ENCODE data around the gene PDLIM7. TPM values are rescaled to one million over a fixed set of nuclear protein-coding genes. Genes with fewer than 3 reads are reported as not detected.

PDLIM7 gene, protein sequence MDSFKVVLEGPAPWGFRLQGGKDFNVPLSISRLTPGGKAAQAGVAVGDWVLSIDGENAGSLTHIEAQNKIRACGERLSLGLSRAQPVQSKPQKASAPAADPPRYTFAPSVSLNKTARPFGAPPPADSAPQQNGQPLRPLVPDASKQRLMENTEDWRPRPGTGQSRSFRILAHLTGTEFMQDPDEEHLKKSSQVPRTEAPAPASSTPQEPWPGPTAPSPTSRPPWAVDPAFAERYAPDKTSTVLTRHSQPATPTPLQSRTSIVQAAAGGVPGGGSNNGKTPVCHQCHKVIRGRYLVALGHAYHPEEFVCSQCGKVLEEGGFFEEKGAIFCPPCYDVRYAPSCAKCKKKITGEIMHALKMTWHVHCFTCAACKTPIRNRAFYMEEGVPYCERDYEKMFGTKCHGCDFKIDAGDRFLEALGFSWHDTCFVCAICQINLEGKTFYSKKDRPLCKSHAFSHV
- total RNA-seq = 216 and 501 TPM in 2 replicates

DNA sequence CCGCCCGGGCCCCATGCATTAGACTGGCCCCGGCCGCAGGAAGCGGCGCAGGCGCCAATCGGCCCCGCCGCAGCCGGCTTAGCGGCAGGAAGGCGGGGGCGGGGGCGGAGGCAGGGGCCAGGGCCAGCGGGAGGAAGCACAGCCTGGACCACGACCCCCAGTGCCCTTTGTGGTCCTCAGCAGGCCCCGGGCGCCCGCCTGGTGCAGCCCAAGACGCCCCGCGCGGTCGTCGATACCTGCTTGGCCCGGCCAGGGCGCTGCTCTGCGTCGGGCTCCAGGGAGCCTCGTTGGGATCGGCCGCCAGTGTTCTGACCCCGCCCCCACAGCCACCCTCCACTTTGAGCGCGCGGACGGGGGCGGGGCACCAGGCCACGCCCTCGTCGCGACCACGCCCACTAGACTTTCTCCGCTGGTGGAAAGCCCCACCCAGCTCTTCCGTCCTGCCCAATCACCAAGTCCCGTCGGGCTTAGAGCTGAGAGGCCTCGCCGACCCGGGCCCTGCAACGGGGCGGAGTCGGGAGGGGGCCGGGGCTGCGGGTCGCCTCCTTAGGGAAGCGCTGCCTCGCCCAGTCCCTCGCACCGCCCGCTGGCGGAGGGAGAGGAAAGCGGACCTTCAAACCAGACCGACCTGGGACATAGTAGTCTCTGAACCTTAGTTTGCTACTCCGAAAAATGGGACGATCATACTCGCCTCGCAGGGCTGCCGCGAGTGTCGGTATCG is at the start of gene PDLIM7:
PDLIM7 (minus strand) TSS at position 313 of the 721 bp plus-strand sequence. CDS start 1,092 bp downstream, outside the sequence.

DNA sequence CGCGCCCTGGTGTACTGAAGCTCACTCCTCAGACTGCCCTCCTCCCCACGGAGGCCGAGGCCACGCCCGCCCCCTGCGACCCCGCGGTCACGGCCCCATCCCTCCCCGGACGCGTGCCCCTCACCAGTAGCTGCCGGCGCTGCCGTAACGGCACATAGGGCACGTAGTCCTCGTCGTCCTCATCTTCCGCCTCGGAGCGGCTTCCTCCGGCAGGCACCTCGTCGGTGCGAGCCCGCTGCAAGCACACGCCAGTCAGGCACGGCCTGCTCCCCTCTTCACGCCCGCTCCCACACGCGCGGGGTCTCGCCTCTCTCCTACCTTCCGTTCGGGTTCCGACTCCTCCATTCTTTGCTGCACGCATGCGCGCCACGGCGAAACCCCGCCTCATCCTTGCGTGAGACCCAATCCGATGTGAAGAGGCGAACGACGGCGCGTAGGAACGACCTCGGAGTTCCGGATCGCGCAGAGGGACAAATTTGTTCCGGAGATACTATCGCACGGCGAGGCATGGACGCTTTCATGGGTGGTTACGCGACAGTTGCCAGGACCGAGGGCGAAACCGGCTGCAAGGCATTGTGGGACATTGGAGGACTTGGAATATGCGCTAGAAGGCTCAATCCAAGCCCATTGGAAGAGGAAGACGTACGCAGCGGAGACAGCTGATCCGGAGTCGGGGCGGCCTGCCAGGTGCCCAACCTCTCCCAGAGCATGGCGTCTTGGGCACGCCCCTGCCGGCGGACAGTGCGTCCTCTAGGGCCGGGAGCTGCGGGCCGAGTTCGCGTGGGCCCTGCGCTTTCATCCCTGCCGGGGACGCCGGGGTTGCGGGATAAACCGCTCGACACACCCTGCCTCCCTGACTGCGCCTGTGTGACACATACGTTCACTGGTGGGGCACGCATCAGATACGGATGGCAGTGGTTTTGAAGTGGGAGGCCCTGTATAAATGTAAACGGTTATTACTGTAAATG is 19.5 kb upstream of the PDLIM7 start, which contains the start of gene DDX41:
DDX41 (minus strand) TSS at position 361 of the 968 bp plus-strand sequence; CDS start at position 345, 16 bp downstream.

DNA sequence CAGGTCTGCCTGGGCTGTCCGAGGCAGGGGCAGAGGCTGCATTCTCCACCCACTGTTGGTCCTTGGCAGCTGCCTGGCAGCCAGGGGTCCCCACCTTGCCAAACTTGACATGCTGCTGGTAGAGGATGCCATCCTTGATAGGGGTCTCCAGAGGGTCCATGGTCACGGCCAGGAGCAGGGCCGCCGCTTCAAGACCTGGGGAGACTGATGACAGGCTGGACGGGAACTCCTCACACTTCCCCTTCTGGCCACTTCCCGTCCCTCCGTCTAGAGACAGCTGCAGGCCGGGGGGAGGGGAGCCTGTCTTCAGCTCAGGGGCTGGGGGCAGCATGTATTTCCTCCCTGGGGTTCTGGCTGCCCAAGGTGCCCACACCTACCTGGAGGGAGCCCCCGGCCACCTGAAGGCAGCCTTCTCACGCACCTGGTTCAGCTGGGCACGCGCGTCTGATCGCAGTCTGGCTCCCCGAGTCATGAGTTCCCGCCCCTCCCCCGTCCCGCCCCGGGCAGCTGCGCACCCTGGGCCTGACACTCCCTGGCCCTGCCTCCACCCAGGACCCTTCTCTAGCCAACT is 12.1 kb upstream of the PDLIM7 start, which contains the start of gene DOK3:
DOK3 (minus strand) TSS at position 446 of the 571 bp plus-strand sequence; CDS start at position 160, 286 bp downstream.

DNA sequence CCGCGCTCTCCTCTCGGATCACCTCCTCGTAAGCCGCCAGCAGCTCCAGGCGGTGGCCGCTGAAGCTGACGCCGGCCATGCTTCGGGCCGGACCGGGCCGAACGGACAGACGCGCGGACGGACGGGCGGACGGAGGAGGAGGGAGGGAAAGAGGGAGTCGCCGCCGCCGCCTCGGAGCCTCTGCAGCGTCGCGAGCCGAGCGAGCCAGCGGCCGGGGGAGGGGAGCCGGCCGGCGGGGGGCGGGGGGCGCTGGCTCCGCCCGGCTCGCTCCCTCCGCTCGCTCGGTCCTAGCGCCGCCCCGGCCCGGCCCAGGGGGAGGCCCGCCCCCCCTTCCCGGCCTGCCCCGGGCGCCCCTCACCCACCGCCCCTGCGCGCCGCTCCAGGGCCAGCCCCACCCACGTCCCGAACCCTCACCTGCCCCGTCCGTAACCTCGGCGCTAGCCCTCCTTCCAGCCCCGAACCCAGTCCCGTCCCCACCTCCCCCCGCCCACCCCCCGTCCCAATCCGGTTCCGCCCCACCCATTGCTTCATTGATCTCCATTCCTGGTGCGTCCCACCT is 23.9 kb downstream of the PDLIM7 start, which contains the start of gene DBN1:
DBN1 (minus strand) TSS at position 192 of the 559 bp plus-strand sequence; CDS start at position 79, 113 bp downstream.

DNA sequence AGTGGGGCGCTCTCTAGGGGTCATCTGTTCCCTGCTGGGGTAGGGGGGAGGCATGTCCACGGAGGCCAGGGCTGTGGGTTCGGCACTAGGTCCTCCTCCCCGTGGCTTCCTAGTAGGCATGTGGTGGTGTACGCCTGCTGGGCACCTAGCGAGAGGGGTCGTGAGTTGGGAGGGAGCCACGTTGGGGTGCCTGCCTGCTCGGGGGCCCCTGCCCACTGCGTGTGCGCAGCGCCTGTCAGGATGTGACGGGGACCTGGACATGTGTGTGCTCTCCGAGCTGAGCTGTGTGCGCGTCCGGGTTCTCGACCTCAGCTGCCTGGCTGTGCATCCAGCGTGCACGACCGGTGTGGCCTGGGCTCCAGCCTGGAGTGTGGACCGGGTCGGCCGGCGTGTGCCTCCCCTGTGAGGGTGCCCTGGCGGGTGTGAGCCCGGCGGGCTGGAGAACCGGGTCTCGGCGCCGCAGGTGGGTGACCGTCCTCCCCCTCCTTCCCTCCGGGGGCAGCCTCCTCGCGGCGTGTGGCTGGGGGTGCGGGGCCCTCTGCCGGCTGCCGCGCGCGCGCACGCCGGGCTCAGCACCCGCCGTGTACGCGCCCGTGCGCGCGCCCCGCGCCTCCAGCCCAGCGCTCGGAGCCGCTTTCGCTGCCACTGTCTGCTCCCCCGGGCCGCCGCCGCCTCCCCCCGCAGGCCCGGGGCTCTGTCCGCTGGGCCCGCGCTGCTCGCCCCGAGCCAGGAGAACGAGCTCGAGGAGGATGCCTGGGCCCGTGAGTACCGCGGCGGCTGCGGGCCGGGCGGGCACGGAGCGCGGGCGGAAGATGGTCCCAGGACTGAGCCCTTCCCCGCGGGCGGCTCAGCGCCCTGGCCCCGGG is 51.0 kb downstream of the PDLIM7 start, which contains the start of gene PRR7:
PRR7 (plus strand) TSS at position 615 of the 866 bp plus-strand sequence. CDS start 8,254 bp downstream, outside the sequence.

Other genes with a start within 250 kb of the PDLIM7 start
- 20.2 and 45.6 TPM in 2 replicates for gene RAB24, start 193.9 kb downstream of the PDLIM7 start, total RNA-seq
- gene PRELID1, start 193.8 kb downstream of the PDLIM7 start, total RNA-seq = 69.7 and 176 TPM in 2 replicates
- gene MXD3, start 185.7 kb downstream of the PDLIM7 start, total RNA-seq = 21.7 and 30.7 TPM in 2 replicates
- 289 and 319 TPM in 2 replicates for gene LMAN2, start 145.9 kb downstream of the PDLIM7 start, total RNA-seq
- 3.9 and 10.3 TPM in 2 replicates for gene RGS14, start 139.7 kb downstream of the PDLIM7 start, total RNA-seq
- gene SLC34A1, start 113.2 kb downstream of the PDLIM7 start, total RNA-seq = not detected in 2 replicates
- gene PFN3, start 96.9 kb downstream of the PDLIM7 start, total RNA-seq = not detected in 2 replicates
- gene F12, start 88.0 kb downstream of the PDLIM7 start, total RNA-seq = 0.40 and 1.0 TPM in 2 replicates
- gene GRK6, start 70.9 kb downstream of the PDLIM7 start, total RNA-seq = 19.8 and 37.6 TPM in 2 replicates
- 9.3 and 10.0 TPM in 2 replicates for gene PRR7, start 50.8 kb downstream of the PDLIM7 start, total RNA-seq
- gene DBN1, start 24.0 kb downstream of the PDLIM7 start, total RNA-seq = 125 and 211 TPM in 2 replicates
- 0.91 and 1.5 TPM in 2 replicates for gene DOK3, start 12.2 kb upstream of the PDLIM7 start, total RNA-seq
- gene DDX41, start 19.4 kb upstream of the PDLIM7 start, total RNA-seq = 92.1 and 136 TPM in 2 replicates
- 16.0 and 77.8 TPM in 2 replicates for gene FAM193B, start 57.0 kb upstream of the PDLIM7 start, total RNA-seq
- 172 and 235 TPM in 2 replicates for gene TMED9, start 94.6 kb upstream of the PDLIM7 start, total RNA-seq
- 27.5 and 47.4 TPM in 2 replicates for gene B4GALT7, start 102.5 kb upstream of the PDLIM7 start, total RNA-seq

Data from epithelial cell of alveolus of lung (primary cell).